WERI-Rb-1 (cell line): ENCODE data around the gene PAX8.

ENCODE experiments used
- DNase-seq: peaks from one replicate; pipeline ENCODE4 v3.0.0-alpha.2; 2020
- H3K27ac ChIP-seq: fragments of 250-450 bp; sonication (Bioruptor Pico); 2 replicates; pipeline ENCODE4 v1.5.1; 2020; ENCODE audit warnings: mild to moderate bottlenecking, moderate library complexity
- H3K27me3 ChIP-seq: fragments of 250-450 bp; sonication (Bioruptor Pico); 2 replicates; pipeline ENCODE4 v1.5.1; 2021; ENCODE audit warnings: mild to moderate bottlenecking, low read depth, moderate library complexity; ENCODE audit not compliant: insufficient read depth, severe bottlenecking
- H3K36me3 ChIP-seq: fragments of 250-450 bp; sonication (Bioruptor Pico); 2 replicates; pipeline ENCODE4 v1.5.1; 2020; ENCODE audit warnings: mild to moderate bottlenecking, moderate library complexity
- H3K4me3 ChIP-seq: 2 replicates; pipeline ENCODE4 v1.5.1; 2011; ENCODE audit warnings: low read depth, mild to moderate bottlenecking, control low read depth, low read length
- H3K9me3 ChIP-seq: fragments of 250-450 bp; sonication (Bioruptor Pico); 2 replicates; pipeline ENCODE4 v1.5.1; 2021; ENCODE audit warnings: mild to moderate bottlenecking, moderate library complexity; ENCODE audit not compliant: severe bottlenecking
- CTCF ChIP-seq: IDR thresholded peaks from 2 replicates; pipeline ENCODE4 v1.5.1; 2011; ENCODE audit warnings: low read depth, mild to moderate bottlenecking, control low read depth, inconsistent platforms, low read length

PAX8 gene

GRCh38 chr2:113183264-113183663, 95.5 kb downstream of the PAX8 start:
- no peaks in the 10 kb centered on the region for H3K27me3 ChIP-seq
- TF ChIP-seq CTCF: no peak
- no peaks in the 10 kb centered on the region for H3K36me3 ChIP-seq
- H3K9me3 ChIP-seq: no peaks in the 10 kb centered on the region
- no peak for DNase-seq
- H3K27ac ChIP-seq: no peak overlapping the region
- no peak overlapping the region for H3K4me3 ChIP-seq

- H3K4me3 ChIP-seq: no peak overlapping the region
- no peak overlapping the region for H3K27ac ChIP-seq
- DNase-seq: no peak
- no peaks in the 10 kb centered on the region for H3K9me3 ChIP-seq
- H3K36me3 ChIP-seq: no peaks in the 10 kb centered on the region
- H3K27me3 ChIP-seq: no peaks in the 10 kb centered on the region
- TF ChIP-seq CTCF: no peak
Measured at GRCh38 chr2:113182471-113183260, 96.1 kb downstream of the PAX8 start.

- DNase-seq: no peak
- H3K36me3 ChIP-seq: no peaks in the 10 kb centered on the region
- no peak overlapping the region for H3K27ac ChIP-seq
- H3K9me3 ChIP-seq: no peaks in the 10 kb centered on the region
- no peaks in the 10 kb centered on the region for H3K27me3 ChIP-seq
- H3K4me3 ChIP-seq: no peak overlapping the region
- TF ChIP-seq CTCF: no peak
Measured at GRCh38 chr2:113181258-113182051, 97.3 kb downstream of the PAX8 start.

- DNase-seq: no peak
- Histone ChIP-seq H3K27me3 (no peaks in the 10 kb centered on the region), H3K9me3 (no peaks in the 10 kb centered on the region), H3K36me3 (no peaks in the 10 kb centered on the region), H3K4me3 (no peak overlapping the region), H3K27ac (no peak overlapping the region)
- no peak for TF ChIP-seq CTCF
Measured at GRCh38 chr2:113180131-113180946, 98.4 kb downstream of the PAX8 start.

- Histone ChIP-seq H3K27me3 (no peaks in the 10 kb centered on the region), H3K36me3 (no peaks in the 10 kb centered on the region), H3K4me3 (no peak overlapping the region), H3K9me3 (no peaks in the 10 kb centered on the region), H3K27ac (no peak overlapping the region)
- no peak for DNase-seq
- no peak for TF ChIP-seq CTCF
Measured at GRCh38 chr2:113179446-113180045, 99.2 kb downstream of the PAX8 start.
